Smooth muscle cell (in vitro differentiated cells): ENCODE results near the gene GPR139. TPM values are rescaled to one million over a fixed set of nuclear protein-coding genes. Genes with fewer than 3 reads are reported as not detected.

Experiments used
- DNase-seq: peaks from one replicate; lab custom pipeline; 2025; ENCODE audit not compliant: unreplicated experiment; lab: John Stamatoyannopoulos, UW
- H2AFZ ChIP-seq: fragments of 200-600 bp; sonication (generic); 2 replicates; pipeline ENCODE4 v1.6.0; 2016; ENCODE audit warnings: antibody characterized with exemption, low read depth, mild to moderate bottlenecking
- H3F3A ChIP-seq: fragments of 200-600 bp; sonication (generic); 2 replicates; pipeline ENCODE4 v1.6.0; 2017; ENCODE audit warnings: antibody characterized with exemption, low read depth
- H3K27ac ChIP-seq: fragments of 200-600 bp; sonication (generic); 2 replicates; pipeline ENCODE4 v1.5.1; 2016; ENCODE audit warnings: low read depth, mild to moderate bottlenecking
- H3K27me3 ChIP-seq: fragments of 200-600 bp; sonication (generic); 2 replicates; pipeline ENCODE4 v1.6.1; 2016; ENCODE audit warnings: low read depth, mild to moderate bottlenecking
- H3K36me3 ChIP-seq: fragments of 200-600 bp; sonication (generic); 2 replicates; pipeline ENCODE4 v1.5.1; 2016; ENCODE audit warnings: low read depth
- H3K4me1 ChIP-seq: fragments of 200-600 bp; sonication (generic); 2 replicates; pipeline ENCODE4 v1.5.1; 2016; ENCODE audit warnings: low read depth
- H3K4me2 ChIP-seq: fragments of 200-600 bp; sonication (generic); 2 replicates; pipeline ENCODE4 v1.6.0; 2016; ENCODE audit warnings: mild to moderate bottlenecking
- H3K4me3 ChIP-seq: fragments of 200-600 bp; sonication (generic); 2 replicates; pipeline ENCODE4 v1.5.1; 2016; ENCODE audit warnings: mild to moderate bottlenecking
- H3K79me2 ChIP-seq: fragments of 200-600 bp; sonication (generic); 2 replicates; pipeline ENCODE4 v1.6.0; 2016; ENCODE audit warnings: low read depth, mild to moderate bottlenecking
- H3K9ac ChIP-seq: fragments of 200-600 bp; sonication (generic); 2 replicates; pipeline ENCODE4 v1.6.0; 2016; ENCODE audit warnings: low read depth
- H3K9me3 ChIP-seq: fragments of 200-600 bp; sonication (generic); replicated peaks from 2 replicates; pipeline ENCODE4 v1.5.1; 2016; ENCODE audit warnings: low read depth
- H4K20me1 ChIP-seq: fragments of 200-600 bp; sonication (generic); 2 replicates; pipeline ENCODE4 v1.6.0; 2016; ENCODE audit warnings: low read depth
- CTCF ChIP-seq: fragments of 200-600 bp; sonication (generic); IDR thresholded peaks from 2 replicates; pipeline ENCODE4 v1.5.1; 2017; ENCODE audit warnings: borderline replicate concordance, mild to moderate bottlenecking, antibody characterized with exemption; ENCODE audit not compliant: insufficient read depth, poor library complexity, severe bottlenecking
- WGBS: methylation state at CpG from one replicate; pipeline ENCODE4 v1.1.7; 2016; ENCODE audit warnings: low lambda C conversion rate; 5-methylcytosine and 5-hydroxymethylcytosine counted together
- polyA plus RNA-seq: library from polyadenylated mRNA; unstranded; fragments of >200 nt; fragmentation: Nextera tagmentation; extraction: Ambion mirVana; gene quantifications from 2 replicates; pipeline ENCODE4 v1.2.1, GENCODE V29; 2016
- total RNA-seq: library from RNA; depleted of rRNA; stranded (reverse); fragments of >200 nt; gene quantifications from 2 replicates; pipeline ENCODE4 v1.2.3, GENCODE V29; 2014

The GPR139 gene
- total and polyA plus RNA-seq, 2 experiments from 2014 or later, result not detected

GRCh38 chr16:19994466-19995170 is 79.1 kb downstream of the GPR139 start:
- Histone ChIP-seq H3K36me3 (no peaks in the 10 kb centered on the region), H3K9me3 (no peaks in the 10 kb centered on the region), H2AFZ (no peak overlapping the region), H3K4me3 (no peak overlapping the region), H3F3A (no peaks in the 10 kb centered on the region), H3K79me2 (no peaks in the 10 kb centered on the region), H3K27me3 (no peaks in the 10 kb centered on the region), H3K4me1 (no peaks in the 10 kb centered on the region), H4K20me1 (no peaks in the 10 kb centered on the region), H3K4me2 (no peak overlapping the region), H3K9ac (no peak overlapping the region), H3K27ac (no peak overlapping the region)
- TF ChIP-seq CTCF, result no peak
- WGBS, result 89% methylated on average over 17 of the region's 17 CpGs
- no peak for DNase-seq

- Histone ChIP-seq H3K27ac (no peak overlapping the region), H3K36me3 (no peaks in the 10 kb centered on the region), H3K79me2 (no peaks in the 10 kb centered on the region), H2AFZ (no peak overlapping the region), H3K9me3 (no peaks in the 10 kb centered on the region), H3K4me3 (no peak overlapping the region), H4K20me1 (no peaks in the 10 kb centered on the region), H3K9ac (no peak overlapping the region), H3K4me1 (no peaks in the 10 kb centered on the region), H3F3A (no peaks in the 10 kb centered on the region), H3K27me3 (no peaks in the 10 kb centered on the region), H3K4me2 (no peak overlapping the region)
- WGBS, result 57% methylated on average over 7 of the region's 7 CpGs
- no peak for DNase-seq
- TF ChIP-seq CTCF, result no peak
Measured at GRCh38 chr16:19991614-19992013, 82.1 kb downstream of the GPR139 start.

GRCh38 chr16:19984135-19984534 is 89.6 kb downstream of the GPR139 start:
- Histone ChIP-seq H3K9ac (no peak overlapping the region), H3K4me2 (no peak overlapping the region), H3K36me3 (no peaks in the 10 kb centered on the region), H3K79me2 (no peaks in the 10 kb centered on the region), H2AFZ (no peak overlapping the region), H3K27ac (no peak overlapping the region), H3K4me1 (no peaks in the 10 kb centered on the region), H4K20me1 (no peaks in the 10 kb centered on the region), H3F3A (no peaks in the 10 kb centered on the region), H3K4me3 (no peak overlapping the region), H3K9me3 (no peaks in the 10 kb centered on the region), H3K27me3 (no peaks in the 10 kb centered on the region)
- 91% methylated on average over 3 of the region's 3 CpGs for WGBS
- no peak for DNase-seq
- no peak for TF ChIP-seq CTCF

Other genes with a start within 250 kb of the GPR139 start
- 7.8 and 15.6 TPM in 2 replicates for gene GPRC5B, start 189.0 kb downstream of the GPR139 start, total RNA-seq
- gene GPRC5B, start 189.0 kb downstream of the GPR139 start, polyA plus RNA-seq, result 18.9 and 25.7 TPM in 2 replicates